ENCODE measurements around the gene TH.

TH gene

GRCh38 chr11:2171591-2172003 lies at the start of gene TH:
Gene TH, minus strand, starts transcription at chr11:2171815. Its CDS starts 29 bp downstream, at chr11:2171786.
- DNase-seq (ENCODE audit: low read depth in 2 of 2): no peak

- no peak for DNase-seq (ENCODE audit: low read depth in 2 of 2)
Observed at GRCh38 chr11:2221024-2221423, 49.4 kb upstream of the TH start.

- no peak for DNase-seq (ENCODE audit: low read depth in 2 of 2)
Observed at GRCh38 chr11:2220173-2220771, 48.7 kb upstream of the TH start.

GRCh38 chr11:2219318-2220017 lies 47.9 kb upstream of the TH start:
- DNase-seq (ENCODE audit: low read depth in 2 of 2): no peak

DNA sequence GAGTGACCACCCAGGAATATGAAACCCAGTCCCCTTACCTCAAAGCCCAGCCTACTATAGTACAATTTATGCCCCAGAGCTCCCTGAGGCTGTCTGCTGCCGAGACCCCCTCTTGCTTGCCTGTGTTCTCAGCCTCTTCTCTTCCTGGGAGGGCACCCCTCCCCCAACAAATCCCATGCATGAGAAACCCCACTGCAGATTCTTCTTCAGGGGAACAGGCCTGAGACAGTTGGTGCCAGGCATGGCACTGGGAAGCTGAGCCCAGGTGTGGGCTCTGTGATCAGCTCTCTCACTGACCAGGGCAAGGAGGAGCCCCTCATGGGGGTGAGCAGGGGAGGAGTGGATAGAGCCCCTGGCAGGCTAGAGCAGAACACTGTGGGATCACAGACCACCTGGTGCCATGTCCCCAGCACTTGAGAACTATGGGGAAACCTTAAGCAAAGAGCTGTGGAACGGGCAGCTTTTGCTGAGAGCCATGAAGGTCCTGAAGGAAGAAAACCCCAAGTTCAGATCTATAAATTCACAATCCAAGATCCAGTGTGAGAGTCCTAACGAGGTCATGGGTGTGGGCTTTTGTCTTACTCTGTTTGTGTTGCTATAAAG lies 46.5 kb upstream of the TH start:
- no peak for DNase-seq (ENCODE audit: low read depth in 2 of 2)

- DNase-seq (ENCODE audit: low read depth in 2 of 2): no peak
Observed at GRCh38 chr11:2217211-2218030, 45.8 kb upstream of the TH start.

DNA sequence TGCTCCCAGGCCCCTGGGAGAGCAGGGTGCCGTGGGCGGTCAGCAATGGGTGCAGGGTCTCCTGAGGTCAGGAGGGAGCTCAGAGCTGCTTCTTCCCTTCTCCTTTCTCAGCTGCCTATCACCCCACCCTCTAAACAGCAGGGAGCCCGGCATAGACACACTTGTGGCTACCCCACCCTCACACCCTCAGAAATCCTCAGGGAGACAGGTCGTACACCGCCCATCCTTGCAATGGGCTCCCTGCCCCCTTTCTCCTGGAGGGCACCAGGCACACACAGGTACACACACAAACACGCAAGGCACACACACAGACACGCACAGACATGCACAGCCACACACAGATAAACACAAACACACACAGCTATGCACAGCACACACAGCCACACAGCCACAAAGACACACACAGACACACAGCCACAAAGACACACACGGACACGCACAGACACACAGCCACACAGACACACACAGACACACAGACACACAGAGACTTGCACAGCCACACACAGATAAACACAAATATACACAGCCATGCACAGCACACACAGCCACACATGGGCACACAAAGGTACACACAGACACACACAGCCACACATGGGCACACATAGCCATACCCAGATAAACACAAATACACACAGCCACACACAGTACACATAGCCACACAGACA lies 44.9 kb upstream of the TH start:
- no peak for DNase-seq (ENCODE audit: low read depth in 2 of 2)

GRCh38 chr11:2215561-2216399 lies 44.2 kb upstream of the TH start:
- no peak for DNase-seq (ENCODE audit: low read depth in 2 of 2)

GRCh38 chr11:2215230-2215560 lies 43.6 kb upstream of the TH start:
- no peak for DNase-seq (ENCODE audit: low read depth in 2 of 2)

- no peak for DNase-seq (ENCODE audit: low read depth in 2 of 2)
Observed at GRCh38 chr11:2214527-2215229, 43.1 kb upstream of the TH start.

GRCh38 chr11:2213890-2214526 lies 42.4 kb upstream of the TH start:
- DNase-seq (ENCODE audit: low read depth in 2 of 2): no peak

DNA sequence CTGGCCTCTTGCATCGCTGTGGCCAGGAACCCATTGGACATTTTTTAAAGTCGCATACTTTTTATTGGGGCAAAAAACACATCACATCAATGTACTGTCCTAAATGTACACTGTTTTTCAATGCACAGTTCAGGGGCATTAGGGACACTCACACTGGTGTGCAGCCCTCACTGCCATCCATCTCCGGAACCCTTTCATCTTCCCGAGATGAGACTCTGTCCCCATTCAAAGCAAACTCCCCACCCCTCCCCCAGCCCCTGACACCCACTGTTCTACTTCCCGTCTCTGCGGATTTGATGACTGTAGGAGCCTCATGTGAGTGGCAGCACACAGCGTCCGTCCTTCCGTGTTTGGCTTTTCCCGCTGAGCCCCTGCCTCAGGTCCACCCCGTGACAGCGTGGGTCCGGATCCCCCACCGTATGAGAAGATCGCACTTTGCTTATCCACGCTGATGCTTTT lies 41.8 kb upstream of the TH start:
- DNase-seq (ENCODE audit: low read depth in 2 of 2): peak in 1 of 2 donors; percentile 12

GRCh38 chr11:2212411-2213251 lies 41.0 kb upstream of the TH start:
- DNase-seq (ENCODE audit: low read depth in 2 of 2): no peak

- no peak for DNase-seq (ENCODE audit: low read depth in 2 of 2)
Observed at GRCh38 chr11:2211113-2211971, 39.7 kb upstream of the TH start.

GRCh38 chr11:2210366-2211112 lies 38.9 kb upstream of the TH start:
- DNase-seq (ENCODE audit: low read depth in 2 of 2): no peak

- no peak for DNase-seq (ENCODE audit: low read depth in 2 of 2)
Observed at GRCh38 chr11:2209900-2210321, 38.3 kb upstream of the TH start.

DNA sequence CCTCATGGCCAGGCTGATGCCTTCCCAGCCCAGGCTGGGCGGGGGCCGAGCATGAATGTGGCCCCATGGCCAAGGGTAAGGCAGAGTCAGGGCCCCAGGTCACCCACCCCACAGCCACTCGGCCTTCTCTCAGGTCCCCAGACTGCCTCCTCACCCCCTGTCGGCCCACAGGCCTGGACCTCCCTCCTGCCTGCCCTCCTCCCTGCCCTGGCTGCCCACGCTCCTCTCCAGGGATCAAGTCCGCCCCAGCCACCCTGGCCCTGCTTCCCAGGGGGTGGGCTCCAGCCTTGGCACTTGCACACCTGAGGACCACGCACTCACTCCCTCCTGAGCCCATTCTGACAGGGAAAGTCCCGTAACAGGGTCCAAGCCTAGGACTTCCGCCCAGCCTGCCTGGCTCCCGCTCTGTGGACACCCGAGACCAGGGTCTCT lies 37.8 kb upstream of the TH start:
- DNase-seq (ENCODE audit: low read depth in 2 of 2): no peak
